Fibroblast of skin of right quadriceps (primary cell): ENCODE data around the gene ATG16L2.
"Not testable (repeated sequence)": the region's sequence is repeated elsewhere in the genome, so short reads cannot be mapped to it uniquely, and the experiment has no call there.

Source experiments
- DNase-seq: peaks from one replicate; pipeline ENCODE4 v3.0.0-alpha.2; 2013

Gene ATG16L2

GRCh38 chr11:72826942-72827480 lies 12.8 kb downstream of the ATG16L2 start:
- DNase-seq = no peak

GRCh38 chr11:72827656-72828055 lies 13.4 kb downstream of the ATG16L2 start:
- DNase-seq = not testable (repeated sequence)

- DNase-seq = no peak
Measured at GRCh38 chr11:72828081-72828567, 13.9 kb downstream of the ATG16L2 start.

GRCh38 chr11:72828692-72829101 lies 14.5 kb downstream of the ATG16L2 start:
- no peak for DNase-seq

- DNase-seq = no peak
Measured at GRCh38 chr11:72829178-72829577, 15.0 kb downstream of the ATG16L2 start.

- no peak for DNase-seq
Measured at GRCh38 chr11:72829884-72830533, 15.8 kb downstream of the ATG16L2 start.

GRCh38 chr11:72831521-72832300 lies 17.5 kb downstream of the ATG16L2 start:
- peak; percentile 73 for DNase-seq

- DNase-seq = no peak
Measured at GRCh38 chr11:72832301-72833082, 18.3 kb downstream of the ATG16L2 start.

- DNase-seq = no peak
Measured at GRCh38 chr11:72833083-72833733, 19.0 kb downstream of the ATG16L2 start.

GRCh38 chr11:72833811-72834493 lies 19.7 kb downstream of the ATG16L2 start:
- no peak for DNase-seq

- no peak for DNase-seq
Measured at GRCh38 chr11:72834905-72835304, 20.7 kb downstream of the ATG16L2 start.

GRCh38 chr11:72836111-72836510 lies 21.9 kb downstream of the ATG16L2 start:
- no peak for DNase-seq

- peak; percentile 32 for DNase-seq
Measured at GRCh38 chr11:72838691-72839305, 24.6 kb downstream of the ATG16L2 start.

- DNase-seq = peak; percentile 91
Measured at GRCh38 chr11:72840780-72841179, 26.6 kb downstream of the ATG16L2 start.

- no peak for DNase-seq
Measured at GRCh38 chr11:72841397-72841796, 27.2 kb downstream of the ATG16L2 start.

GRCh38 chr11:72842126-72842525 lies 27.9 kb downstream of the ATG16L2 start:
- DNase-seq = peak; percentile 34

- DNase-seq = no peak
Measured at GRCh38 chr11:72842653-72843330, 28.6 kb downstream of the ATG16L2 start.

- peak; percentile 76 for DNase-seq
Measured at GRCh38 chr11:72844356-72844755, 30.1 kb downstream of the ATG16L2 start.

- DNase-seq = peak; percentile 37
Measured at GRCh38 chr11:72848846-72849466, 34.7 kb downstream of the ATG16L2 start.

- DNase-seq = no peak
Measured at GRCh38 chr11:72850832-72851231, 36.6 kb downstream of the ATG16L2 start.
